DMS79 treated with DMSO at 0.1 percent for 48 hours (cell line): ENCODE results near the gene ANO5.
"Not testable (repeated sequence)": the region's sequence is repeated elsewhere in the genome, so short reads cannot be mapped to it uniquely, and the experiment has no call there.

Experiments
- DNase-seq: peaks from one replicate; lab custom pipeline; 2025; lab: John Stamatoyannopoulos, UW

The ANO5 gene

DNA sequence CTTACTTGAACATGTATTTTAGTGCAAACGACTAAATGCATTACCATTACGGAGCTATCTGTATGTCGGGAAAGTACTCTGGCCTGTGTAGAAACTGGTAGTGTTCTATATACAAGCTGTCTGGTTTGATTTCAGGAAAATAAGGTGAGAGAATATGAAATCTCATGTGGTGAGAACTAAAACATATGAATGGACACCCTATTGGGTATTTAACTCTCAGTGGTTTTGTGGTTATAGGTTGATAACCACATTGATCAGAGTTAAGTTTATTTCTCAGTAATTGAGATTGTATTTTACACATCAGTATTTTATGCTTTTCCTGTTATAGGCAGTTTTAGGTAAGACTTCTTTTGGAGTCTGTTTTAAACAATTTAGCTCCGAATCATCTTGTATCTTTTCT is 10.4 kb downstream of the ANO5 start:
- no peak for DNase-seq

DNA sequence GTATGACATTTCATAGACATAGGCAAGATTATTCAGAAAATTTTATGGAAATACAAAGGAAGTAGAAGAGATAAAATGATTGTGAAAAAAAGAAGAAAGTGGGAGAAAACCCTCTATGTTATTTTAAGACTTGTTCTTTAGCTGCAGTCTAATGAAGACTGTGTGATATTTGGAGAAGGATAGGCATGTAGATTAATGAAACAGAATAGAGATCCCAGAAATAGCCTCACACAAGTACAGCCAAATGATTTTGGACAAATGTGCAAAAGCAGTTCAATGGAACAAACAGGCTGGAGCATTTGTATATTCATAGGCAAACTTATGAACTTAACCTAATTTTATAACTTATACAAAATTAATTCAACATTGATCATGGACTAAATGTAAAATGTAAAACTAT is 14.3 kb downstream of the ANO5 start:
- no peak for DNase-seq

DNA sequence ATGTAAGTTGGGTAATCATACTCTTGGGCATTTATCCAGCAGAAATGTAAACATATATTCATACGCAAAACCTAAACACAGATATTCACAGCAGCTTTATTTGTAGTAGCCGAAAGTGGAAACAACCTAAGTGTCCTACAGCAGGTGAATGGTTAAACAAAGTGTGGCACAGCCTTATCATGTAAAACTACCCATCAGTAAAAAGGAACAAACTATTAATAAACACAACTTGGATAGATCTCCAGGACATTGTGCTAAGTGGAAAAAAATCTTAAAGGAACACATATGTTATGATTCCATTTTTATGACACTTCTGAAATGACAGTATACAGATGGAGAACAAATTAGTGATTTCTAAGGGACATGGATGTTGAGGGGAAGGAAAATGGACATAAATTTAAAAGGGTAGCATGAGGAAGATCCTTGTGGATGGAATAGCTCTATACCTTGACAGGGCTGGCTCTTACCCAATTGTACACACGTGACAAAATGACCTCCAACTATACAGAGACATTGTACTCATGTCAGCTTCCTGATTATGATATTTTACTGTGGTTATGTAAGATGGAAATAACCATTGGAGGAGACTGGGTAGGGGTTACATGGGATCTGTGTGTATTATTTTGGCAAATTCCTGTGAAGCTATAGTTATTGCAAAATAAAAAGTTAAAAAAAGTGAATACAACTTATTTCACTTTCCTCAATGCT is 15.4 kb downstream of the ANO5 start:
- DNase-seq, result no peak

DNA sequence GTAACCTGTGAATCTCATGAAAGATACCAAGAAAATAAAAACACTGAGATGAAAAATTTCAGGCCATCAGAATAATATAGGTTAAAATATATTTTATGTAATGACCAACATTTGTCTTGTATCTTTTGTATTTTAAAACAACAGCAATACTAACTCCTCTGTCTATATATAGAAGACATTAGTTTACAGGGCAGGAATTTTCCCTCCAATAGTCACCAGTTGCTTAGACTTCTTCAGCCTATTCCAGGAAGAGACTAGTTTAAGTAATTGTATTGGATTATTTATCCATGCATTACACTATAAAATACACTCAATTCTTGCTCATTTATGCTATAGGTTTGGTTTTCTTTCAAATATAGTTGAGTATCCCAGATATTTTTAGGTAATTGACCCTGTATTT is 24.1 kb downstream of the ANO5 start:
- DNase-seq, result no peak

DNA sequence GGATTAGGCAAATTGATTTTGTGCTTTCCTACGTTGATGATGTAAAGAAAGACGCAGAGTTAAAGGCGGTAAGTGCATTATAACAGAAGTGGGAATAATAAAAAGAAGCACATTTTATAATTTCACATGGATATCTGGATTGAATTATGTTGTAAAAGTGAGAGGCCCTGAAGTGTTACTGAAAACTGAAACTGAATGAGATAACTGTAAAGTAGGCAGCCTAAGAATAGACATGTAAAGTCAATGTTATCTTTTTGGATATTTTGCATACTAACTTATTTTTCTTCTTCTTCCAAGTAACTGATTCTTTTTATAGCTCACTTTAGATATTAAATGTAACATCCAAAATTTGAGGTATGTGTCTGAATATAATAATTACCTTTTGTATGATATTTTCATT is 28.3 kb downstream of the ANO5 start:
- DNase-seq, result no peak

DNA sequence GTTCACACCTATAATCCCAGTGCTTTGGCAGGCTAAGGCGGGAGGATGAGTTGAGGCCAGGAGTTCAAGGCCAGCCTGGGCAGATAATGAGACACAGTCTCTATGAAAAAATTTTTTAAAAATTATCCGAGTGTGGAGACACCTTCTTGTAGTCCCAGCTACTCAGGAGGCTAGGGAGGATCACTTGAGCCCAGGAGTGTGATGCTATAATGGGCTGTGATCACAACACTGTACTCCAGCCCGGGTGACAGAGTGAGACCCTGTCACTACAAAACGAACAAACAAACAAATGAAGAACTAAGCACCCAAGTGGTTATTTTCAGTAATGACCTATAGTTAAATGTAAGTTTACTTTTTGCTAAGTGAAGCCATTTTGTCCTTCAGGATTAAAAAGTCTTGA is 32.3 kb downstream of the ANO5 start:
- no peak for DNase-seq

DNA sequence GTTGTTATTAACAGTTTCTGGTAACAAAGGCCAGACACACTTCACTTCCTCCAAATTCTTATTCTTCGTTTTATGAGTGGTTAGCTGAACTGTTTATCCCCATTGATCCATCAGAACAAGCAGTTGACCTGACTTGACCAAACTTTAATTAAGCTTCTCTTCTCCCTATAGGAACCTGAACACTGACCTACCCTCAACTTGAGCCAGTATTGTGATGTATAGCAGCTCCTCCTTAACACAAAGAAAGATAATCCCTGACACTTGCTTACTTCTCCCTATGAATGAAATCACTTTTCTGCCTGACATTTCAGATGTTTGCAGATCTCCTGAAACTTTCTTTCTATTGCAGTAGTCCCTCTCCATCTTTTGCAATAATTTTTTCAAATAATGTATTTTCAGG is 41.9 kb downstream of the ANO5 start:
- no peak for DNase-seq

DNA sequence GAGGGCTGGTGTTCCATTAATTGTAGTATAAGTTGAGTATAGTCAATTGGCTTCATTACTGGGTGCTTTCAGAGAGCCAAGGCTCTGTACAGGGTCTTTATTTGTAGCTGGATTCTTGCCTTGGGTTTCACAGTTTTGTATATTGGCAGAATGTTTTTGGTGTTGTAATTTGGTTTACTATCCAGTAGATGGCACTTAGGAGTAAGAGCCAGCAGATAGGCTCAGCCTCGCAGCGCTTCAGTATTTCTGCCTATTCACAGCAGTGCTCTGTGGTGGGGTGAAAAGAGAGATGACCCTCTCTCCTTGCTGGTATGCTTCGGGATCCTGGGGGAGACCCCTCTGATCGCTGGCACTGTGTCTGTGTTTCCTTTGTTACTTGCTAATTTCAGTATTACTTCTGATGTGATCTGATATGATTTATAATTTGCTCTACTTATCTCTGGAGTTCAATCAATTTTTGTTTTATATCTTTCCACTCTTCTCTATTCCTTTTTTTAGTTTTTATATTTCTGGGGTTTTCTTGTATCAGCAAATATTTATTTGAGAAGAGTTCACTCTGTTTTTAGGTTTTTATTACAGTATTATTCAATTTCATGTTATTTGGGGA is 52.2 kb downstream of the ANO5 start:
- no peak for DNase-seq

DNA sequence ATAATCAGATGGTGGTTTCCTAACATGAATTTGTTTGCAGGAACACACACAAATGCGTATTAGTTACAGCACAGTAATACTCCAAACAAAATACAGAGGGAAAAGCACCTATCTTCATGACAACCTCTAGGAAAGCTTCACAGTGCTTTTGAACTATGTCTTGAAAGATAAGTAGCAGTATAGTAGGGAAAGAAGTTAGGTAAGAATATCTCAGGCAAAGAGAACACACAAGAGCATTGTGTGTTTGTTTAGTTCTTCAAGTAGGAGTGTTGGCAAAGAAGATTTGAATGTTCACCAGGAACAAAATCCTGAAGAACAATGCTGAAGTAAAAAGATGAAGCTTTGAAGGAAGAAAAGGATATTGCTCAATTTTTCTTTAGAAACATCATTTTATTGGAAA is 54.1 kb downstream of the ANO5 start:
- DNase-seq, result no peak

DNA sequence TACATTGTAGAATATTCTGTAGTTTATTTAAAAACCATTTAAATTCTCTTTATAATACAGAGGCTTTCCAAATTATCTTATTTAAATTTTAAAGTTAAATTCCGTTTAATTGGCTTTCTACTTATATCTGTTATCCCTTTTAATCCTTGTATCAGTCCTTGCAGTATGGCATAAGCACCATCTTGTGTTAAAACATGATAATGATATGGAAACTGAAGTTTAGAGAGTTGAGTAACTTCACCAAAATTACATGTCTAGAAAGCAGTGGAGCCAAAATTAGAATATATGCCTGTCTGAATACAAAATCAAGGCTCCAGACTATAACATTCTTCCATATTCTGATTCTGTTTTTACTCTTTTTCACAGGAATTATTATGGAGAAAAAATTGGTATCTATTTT is 57.0 kb downstream of the ANO5 start:
- DNase-seq, result no peak

DNA sequence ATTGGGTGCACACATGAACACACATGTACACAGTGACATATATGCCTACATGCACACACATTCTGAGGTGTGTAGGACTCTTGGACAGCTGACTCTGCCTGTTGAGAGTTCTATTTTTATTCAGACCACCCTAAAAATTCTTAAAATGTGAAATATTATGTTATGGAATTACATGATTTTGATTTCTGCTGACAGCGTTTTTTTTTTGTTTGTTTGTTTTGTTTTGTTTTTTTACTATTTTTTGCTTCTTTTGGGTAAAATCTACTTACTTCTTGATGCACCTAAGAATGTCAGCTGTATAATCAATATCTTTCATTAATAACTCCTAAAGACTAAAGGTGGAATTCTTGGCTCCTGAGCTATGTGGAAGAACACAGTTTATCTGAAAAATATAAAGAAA is 64.0 kb downstream of the ANO5 start:
- DNase-seq, result no peak

DNA sequence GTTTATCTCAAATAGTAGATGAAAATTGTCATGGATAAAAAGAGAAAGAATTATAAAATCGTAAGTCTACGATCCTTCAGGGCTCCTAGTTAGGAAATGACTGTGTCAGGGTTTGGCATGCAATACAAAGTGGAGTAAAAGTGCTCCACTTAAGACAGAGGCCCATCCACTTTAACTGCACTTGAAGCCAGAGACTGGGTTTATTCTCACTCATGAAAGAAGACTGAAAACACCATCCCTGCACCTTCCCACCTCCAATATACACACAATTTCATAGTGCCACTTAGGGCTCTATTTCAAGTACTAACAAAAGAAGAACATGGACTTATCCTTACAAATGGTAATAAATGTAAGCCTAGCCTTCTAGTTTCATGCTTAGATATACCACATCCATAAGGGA is 70.7 kb downstream of the ANO5 start:
- peak; percentile 96 for DNase-seq

DNA sequence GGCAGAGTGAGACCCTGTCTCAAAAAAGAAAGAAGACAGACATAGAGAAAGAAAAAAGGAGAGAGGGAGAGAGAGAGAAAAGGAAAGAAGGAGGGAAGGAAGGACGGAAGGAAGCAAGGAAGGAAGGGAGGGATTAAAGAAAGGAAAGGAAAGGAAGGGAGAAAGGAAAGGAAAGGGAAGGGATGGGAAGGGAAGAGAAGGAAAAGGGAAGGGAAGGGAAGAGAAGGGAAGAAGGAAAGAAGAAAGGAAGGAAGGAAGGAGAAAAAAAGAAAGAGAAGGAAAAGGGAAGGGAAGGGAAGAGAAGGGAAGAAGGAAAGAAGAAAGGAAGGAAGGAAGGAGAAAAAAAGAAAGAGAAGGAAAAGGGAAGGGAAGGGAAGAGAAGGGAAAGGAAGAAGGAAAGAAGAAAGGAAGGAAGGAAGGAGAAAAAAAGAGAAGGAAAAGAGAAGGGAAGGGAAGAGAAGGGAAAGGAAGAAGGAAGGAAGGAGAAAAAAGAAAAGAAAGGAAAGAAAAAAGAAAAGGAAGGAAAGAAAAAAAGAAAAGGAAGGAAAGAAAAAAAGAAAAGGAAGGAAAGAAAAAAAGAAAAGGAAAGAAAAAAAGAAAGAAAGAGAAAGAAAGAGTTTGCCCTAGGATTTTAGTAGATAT is 76.2 kb downstream of the ANO5 start:
- DNase-seq, result not testable (repeated sequence)

DNA sequence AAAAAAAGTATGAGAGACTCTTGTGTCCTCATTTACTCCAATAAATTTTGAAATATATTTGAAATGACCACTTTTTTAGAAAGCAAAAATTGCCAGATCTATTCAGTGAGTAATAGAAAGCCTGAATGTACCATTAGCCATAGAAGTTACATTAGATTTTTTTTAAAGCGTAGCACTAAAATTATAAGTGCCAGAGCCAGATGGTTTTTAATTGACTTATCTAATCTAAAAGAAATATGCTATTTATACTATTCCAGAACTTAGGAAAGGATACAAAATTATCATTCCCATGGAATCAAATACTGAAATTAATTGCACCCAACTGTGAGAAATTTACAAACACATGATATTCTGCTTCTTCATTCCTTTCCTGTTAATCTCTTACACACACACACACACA is 80.9 kb downstream of the ANO5 start:
- no peak for DNase-seq

DNA sequence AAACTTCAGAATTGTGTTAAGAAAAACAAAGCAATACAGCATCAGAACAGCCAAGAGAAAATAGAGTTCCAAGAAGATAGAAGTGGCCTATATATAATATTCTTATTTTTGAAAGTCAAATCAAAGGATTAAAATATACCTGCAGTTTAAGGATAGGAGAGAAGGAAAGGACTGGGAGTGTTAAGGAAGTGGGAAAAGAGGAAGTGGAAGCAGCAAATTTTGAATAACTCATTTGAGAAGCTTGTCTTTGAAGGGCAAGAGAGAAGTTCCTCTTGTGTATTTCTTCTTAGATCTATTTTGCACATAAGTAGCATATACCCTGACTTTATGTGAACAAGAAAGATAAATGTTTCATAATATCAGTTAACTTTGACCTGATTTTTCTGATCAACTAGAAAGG is 82.7 kb downstream of the ANO5 start:
- DNase-seq, result no peak

DNA sequence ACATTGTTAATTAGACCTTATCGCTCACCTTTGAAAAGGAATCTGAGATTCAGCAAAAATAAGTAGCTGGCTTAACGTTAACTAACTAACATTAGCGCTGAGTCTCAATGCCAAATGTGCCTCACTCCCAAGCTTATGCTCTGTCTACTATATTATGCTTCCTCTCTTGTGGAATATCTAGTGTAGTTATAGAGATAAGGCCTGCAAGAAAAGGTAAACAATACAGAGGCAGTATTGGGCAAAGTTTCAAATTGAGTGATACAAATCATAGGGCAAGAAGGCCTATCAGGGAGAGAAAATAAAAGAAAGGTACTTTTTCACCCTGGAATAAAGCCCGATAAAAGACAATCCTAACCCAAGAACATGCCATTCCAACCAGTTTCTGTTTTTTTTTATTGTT is 83.7 kb downstream of the ANO5 start:
- DNase-seq, result no peak

DNA sequence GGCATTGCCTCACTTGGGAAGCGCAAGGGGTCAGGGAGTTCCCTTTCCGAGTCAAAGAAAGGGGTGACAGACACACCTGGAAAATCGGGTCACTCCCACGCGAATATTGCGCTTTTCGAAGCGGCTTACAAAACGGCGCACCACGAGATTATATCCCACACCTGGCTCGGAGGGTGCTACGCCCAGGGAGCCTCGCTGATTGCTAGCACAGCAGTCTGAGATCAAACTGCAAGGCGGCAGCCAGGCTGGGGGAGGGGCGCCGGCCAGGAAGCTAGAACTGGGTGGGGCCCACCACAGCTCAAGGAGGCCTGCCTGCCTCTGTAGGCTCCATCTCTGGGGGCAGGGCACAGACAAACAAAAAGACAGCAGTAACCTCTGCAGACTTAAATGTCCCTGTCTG is 92.1 kb downstream of the ANO5 start:
- not testable (repeated sequence) for DNase-seq

DNA sequence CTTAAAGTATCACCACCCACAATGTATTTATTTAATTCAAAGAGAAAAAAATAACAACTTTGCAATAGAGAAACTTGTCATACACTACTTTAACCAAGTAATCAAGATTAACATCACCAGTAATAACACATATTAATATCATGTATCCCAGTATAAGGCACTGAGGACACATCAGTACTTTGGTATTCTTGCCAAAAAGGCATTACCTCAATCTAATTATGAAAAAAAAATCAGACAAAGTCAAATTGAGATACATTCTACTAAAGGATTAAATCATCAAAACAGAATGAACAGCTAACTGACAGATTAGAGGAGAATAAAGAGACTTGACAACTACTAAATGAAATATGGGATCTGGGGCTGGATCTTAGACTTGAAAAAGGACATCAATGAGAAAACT is 109.5 kb downstream of the ANO5 start:
- no peak for DNase-seq

DNA sequence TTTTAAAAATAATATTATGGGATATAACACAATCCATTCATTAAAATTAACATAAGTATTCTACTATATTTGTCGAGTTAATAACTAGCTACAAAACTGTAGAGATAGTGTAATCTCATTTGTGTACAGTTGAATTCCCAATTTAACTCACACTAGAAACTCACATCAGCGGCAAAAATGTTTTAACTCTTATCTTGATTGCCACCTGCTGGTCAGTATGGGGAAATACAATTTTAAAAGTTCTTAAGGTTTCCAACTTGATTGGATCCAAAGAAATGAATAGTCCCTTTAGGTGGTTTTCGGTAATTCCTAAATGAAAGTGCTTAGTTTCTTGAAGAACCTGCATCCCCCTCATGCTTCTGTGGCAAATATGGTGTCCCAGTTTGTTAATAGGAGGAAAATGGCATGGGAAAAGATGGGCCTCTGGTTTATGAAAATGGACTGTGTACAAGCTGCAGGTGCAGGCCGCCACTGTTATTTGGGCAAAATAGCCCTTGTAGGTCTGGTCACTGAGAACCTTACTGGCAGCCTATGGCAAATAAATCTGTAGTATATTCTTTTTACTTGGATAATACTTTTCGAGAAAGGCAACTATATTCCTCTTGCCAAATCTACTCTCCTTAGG is 111.6 kb downstream of the ANO5 start:
- peak; percentile 55 for DNase-seq

DNA sequence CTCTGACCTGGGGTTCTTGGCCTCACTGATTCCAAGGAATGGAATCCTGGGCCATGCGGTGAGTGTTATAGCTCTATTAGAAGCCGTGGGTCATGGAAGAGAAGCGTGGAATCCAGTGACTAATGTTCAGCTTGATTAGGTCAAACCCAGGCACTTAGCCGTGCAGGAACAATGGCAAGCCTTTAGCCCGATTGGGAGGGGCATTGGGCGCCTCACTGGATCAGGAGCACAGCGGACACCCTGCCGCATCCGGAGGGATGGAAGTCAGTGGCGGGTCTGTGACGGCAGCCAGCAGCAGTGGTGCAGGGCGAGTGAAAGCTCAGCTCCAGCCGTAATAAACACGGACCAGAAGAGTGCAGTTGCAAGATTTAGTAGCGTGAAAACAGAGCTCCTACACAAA is 124.8 kb downstream of the ANO5 start:
- no peak for DNase-seq

DNA sequence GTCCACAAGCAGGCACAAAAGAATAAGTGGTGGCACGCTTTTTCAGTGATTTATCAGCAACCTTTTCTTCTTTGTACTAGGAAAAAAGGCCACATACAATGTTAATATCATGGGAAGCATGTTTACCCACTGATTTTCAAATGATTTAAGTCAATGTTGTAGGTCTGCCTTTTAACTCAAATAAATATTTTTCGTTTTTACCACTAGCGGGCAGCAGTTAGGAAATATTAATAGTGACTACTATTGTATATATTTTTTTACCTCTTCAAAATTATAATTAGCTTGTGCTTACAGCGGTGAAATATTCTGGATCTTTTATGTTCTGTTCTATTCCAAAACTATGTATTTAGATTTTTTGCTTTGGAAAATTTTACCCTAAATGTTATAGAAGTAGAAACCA is 138.9 kb downstream of the ANO5 start:
- DNase-seq, result no peak
